Stimulated activated CD4-positive, alpha-beta T cell treated with anti-CD3 and anti-CD28 coated beads, TNF-alpha, amount 100 ng/mL, for 1 hour (primary cell): ENCODE measurements around the gene ZNF568.

ENCODE experiments used
- DNase-seq, 3 donors: peaks; one replicate each; pipeline ENCODE4 v3.0.0-alpha.2; 2020; ENCODE audit warnings: low read depth in 3 of 3, low spot score in 1 of 3

The ZNF568 gene

DNA sequence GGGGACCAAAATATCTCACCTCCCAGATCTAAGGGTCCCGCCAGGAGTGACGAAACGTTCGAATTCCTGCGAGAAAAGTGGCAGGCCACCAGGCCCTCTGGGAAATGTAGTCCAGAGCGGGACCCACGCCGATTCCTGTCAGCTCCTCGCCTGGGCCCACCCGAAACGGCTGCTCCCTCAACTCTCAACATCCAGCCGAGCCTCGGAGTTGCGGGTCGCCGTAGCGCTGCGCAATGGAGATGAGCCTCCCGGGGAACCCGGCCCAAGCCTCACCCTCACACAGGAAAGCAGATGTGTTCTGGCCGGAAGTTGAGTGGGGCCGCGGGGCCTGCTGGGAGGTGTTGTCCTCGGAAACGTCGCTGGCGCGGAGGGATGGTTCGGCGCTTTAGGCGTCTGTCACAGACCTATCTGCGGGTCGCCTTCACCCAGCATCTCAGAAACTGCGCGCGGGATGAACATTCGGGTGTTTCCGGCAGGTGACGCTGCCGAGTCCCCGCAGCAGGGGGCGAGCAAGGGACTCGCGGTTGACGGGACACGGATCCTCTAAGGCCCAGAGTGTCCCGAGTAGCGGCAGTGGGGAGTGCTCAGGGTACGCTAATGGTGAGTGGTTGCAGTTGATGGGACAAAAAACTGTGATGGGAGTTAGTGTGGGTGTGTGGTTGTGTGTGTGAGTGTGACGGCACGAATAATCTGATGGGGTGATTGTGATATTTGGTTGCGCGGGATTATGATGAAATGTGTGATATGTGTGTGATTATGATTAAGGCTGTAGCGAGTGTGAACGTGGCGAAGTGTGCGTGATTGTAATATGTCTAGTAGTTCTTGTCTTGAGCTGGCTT, at the start of gene ZNF568, which contains the start of gene ZNF829:
Gene ZNF568, plus strand, starts transcription at position 341 of the 839 bp plus-strand sequence. CDS start 6,439 bp downstream, outside the sequence.
Gene ZNF829, minus strand, starts transcription at position 300 of the 839 bp plus-strand sequence. CDS start 1,124 bp downstream, outside the sequence.
- peak; percentile 70 to 79 (median 78) for DNase-seq

DNA sequence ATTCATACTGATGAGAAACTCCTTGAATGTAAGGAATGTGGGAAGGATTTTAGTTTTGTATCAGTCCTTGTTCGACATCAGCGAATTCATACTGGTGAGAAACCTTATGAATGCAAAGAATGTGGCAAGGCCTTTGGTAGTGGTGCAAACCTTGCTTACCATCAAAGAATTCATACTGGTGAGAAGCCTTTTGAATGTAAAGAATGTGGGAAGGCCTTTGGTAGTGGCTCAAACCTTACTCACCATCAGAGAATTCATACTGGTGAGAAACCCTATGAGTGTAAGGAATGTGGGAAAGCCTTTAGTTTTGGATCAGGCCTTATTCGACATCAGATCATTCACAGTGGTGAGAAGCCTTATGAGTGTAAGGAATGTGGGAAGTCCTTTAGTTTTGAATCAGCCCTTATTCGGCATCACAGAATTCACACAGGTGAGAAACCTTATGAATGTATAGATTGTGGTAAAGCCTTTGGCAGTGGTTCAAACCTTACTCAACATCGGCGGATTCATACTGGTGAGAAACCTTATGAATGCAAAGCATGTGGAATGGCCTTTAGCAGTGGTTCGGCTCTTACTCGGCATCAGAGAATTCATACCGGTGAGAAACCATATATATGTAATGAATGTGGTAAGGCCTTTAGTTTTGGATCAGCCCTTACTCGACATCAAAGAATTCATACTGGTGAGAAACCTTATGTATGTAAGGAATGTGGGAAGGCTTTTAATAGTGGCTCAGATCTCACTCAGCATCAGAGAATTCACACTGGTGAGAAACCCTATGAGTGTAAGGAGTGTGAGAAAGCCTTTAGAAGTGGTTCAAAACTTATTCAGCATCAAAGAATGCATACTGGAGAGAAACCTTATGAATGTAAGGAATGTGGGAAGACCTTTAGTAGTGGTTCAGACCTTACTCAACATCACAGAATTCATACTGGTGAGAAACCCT, 38.9 kb upstream of the ZNF568 start:
- no peak for DNase-seq

DNA sequence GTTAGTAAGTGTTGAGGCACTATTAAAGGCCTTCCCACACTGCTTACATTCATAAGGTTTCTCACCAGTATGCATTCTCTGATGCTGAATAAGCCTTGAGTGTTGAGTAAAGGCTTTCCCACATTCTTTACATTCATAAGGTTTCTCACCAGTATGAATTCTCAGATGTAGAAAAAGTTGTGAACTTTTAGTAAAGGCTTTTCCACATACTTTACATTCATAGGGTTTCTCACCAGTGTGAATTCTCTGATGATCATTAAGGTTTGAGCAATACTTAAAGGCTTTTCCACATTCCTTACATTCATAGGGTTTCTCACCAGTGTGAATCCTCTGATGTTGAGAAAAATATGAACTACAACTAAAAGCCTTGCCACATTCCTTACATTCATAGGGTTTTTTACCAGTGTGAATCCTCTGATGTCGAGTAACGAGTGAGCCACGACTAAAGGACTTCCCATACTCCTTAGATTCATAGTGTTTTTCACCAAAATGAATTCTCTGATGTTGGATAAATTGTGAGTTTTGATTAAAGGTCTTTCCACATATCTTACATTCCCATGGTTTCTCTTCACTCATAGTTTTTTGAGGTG, 24.3 kb upstream of the ZNF568 start:
- DNase-seq = no peak

DNA sequence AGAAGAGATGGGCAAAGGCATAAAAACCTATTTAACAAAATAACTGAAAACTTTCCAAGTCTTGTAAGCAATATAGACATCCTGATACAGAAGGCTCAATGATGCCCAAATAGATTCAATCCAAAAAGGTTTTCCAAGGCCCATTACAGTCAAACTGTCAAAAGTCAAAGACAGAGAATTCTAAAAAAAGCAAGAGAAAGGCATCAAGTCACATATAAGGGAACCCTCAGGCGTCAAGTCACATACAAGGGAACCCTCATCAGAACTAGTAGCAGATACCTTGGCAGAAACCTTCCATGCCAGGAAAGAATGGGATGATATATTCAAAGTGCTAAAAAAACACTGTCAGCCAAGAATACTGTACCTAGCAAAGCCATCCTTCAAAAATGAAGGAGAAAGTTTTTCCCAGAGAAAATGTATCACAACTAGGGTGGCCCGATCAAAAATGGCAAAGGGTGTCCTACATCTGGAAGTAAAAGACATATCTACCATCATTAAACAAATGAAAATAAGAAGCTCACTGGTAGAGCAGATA, 21.2 kb upstream of the ZNF568 start:
- no peak for DNase-seq

DNA sequence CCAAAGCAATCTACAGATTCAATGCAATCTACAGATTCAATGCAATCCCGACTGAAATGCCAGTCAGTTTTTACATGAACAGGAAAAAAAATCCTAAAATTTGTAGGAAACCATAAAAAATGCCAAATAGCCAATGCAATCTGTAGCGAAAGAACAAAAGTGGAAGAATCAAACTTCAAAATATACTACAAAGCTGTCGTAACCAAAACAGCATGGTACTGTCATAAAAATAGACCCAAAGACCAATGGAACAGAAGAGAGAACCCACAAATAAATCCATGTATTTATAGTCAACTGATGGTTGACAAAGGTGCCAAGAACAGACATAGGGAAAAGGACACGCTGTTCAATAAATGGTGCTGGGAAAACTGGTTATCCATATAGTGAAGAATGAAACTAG, 17.7 kb upstream of the ZNF568 start:
- no peak for DNase-seq

DNA sequence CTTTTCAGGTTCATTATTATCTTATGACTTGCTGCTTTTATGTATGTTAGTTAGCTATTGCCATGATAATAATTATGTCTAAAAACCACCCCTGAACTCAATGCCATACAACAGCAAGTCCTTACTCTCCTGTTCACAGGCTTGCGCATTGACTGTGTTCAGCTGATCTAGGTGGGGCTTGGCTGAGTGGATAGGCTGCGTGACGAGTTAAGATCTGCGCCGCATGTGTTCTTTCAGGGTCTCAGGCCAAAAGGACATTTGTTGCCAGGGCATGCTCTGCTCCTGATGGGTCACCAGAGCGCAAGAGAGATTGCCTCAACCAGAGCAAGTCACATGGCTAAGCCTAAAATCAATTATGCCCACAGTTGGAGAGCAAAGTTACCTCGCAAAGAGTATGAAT, 859 bp downstream of the ZNF568 start:
- DNase-seq = no peak

DNA sequence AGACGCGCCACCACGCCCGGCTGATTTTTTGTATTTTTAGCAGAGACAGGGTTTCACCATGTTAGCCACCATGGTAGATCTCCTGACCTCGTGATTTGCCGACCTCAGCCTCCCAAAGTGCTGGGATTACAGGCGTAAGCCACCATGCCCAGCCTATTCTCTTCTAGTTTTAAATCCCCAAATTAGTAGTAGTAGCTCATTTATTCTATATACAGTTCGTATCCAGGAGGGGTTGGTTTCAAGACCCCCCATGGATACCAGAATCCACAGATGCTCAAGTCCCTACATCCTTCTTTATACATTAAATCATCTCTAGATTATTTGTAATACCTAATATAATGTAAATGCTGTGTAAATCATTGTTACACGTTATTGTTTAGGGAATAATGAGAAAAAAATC, 2.0 kb downstream of the ZNF568 start:
- no peak for DNase-seq

DNA sequence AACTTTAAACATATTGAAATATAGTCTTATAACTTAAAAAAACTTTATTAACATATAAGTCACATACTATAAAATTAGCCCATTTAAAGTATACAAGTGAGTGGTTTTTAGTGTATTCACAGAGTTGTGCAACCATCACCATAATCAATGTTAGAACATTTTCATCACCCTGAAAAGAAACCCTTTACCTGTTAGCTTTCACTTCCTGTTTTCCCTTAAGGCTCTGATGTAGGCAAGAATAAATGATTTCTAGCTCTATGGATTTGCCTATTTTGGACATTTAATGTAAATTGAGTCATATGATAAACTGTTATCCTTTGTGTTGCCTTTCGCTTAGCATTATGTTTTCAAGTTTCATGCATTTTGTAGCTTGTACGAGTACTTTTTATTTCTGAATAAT, 15.6 kb downstream of the ZNF568 start:
- no peak for DNase-seq

DNA sequence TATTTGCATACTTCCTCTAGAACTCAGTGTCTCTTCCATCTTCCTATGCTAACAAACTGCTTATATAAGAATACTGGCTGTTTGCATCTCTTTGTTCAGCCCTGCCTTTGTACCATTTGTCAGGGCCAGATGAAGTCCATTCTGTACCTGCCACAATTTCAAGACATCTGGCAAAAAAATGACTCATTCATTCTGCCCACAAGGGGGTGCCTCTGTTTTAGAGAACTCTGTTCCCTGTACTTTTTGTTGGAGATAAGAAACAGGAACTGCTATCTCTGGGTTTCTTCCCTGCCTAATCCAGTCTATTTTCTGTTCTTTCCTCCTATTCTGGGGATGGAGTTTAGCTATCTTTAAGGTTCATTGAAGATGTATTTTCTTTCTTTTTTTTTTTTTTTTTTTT, 23.0 kb downstream of the ZNF568 start:
- DNase-seq = no peak

DNA sequence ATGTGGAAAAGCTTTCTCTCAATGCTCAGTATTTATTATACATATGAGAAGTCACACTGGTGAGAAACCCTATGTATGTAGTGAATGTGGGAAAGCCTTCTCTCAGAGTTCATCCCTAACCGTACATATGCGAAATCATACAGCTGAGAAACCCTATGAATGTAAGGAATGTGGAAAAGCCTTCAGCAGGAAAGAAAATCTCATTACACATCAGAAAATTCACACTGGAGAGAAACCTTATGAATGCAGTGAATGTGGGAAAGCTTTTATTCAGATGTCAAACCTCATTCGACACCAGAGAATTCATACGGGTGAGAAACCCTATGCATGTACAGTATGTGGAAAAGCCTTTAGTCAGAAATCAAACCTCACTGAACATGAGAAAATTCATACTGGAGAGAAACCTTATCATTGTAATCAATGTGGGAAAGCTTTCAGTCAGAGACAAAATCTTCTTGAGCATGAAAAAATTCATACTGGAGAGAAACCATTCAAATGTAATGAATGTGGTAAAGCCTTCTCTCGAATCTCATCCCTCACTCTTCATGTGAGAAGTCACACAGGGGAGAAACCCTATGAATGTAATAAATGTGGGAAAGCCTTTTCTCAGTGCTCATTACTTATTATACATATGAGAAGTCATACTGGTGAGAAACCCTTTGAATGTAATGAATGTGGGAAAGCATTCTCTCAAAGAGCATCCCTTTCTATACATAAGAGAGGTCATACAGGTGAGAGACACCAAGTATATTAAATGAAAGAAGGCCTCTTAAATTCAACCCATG, 34.4 kb downstream of the ZNF568 start:
- no peak for DNase-seq

DNA sequence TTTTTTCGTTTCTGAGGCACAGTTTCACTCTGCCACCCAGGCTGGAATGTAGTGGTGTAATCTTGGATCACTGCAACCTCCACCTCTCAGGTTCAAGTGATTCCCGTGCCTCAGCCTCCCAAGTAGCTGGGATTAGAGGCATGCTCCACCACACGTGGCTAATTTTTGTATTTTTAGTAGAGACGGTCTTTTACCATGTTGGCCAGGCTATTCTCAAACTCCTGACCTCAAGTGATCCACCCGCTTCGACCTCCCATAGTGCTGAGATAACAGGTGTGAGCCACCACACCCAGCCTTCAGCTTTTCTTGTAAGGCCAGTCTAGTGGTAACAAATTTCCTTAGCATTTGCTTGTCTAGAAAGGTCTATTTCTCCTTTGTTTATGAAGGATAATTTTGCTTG, 46.2 kb downstream of the ZNF568 start:
- DNase-seq = no peak

DNA sequence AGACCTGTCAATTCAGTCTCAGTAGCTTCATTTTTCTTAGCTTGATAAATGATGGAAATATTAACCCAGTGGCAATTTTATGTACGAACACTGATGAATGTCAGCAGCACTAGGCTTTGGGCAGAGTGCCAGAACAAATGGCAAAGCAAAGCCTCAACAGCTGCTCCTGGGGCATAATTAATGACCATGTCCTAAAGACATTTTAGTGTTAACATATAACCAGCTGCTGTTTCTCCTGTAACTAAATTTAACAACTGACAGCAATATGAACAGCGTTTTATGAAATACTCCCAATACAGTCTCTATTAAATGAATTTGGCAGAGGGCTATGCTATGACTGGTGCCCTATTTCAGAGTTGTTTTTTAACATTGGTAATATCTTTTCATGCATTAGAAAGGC, 47.1 kb downstream of the ZNF568 start:
- no peak for DNase-seq

DNA sequence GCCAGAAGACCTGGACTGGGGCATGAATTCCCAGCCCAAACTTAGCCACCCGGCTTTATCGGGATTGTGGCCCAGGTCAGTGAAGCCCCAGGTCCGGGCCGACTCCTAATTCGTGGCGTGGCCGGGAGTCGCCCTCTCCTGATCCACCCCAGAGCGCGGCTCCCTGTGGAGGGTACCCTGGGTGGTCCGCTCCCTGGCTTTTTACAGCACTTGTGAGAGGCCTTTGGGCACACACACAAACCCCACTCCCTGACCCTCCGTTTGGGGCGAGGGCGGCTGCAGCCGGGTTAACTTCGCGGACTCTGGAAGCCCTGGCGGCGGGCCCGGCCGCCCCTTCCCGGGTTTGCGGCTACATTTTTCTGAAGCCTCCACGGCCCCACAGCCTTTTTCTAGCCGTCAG, 56.4 kb downstream of the ZNF568 start:
- DNase-seq = no peak

DNA sequence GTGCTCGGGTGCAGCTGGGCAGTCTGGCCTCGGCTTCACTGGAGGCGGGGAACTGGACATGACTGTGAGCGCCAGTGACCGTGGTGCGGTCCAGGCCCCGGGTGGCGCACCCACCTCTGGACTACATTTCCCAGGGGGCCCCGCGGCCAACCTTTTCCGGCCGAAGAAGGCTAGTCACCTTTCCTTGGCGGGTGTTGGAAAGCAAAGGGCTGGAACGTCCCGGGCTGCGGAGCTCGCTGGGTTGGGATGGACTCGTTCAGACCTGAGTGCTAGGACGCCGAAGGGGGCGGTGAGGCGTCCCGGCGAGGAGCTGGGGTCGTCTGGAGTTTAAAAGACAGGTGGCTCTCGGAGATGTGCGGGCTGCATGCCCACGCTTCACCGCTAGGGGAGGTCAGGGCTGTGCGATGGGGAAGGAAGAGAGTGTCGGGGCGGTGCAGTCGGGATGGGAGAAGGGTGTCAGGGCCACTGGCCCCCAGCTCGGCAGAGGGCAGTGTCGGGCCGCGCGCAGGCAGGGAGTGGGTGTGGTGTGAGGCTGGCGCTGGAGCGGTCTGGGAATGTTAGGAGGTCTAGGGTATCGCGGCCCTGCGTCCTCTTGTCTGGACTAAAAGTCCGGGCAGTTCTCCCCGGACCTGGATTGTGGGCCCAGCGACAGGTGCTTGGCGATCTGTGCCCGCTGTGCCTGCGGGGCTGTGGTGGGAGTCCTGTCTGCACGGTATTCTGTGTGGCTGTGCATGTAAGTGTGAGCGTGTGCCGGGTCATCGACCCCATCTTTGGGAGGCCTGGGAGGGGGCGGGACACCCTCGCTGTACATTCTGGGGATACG, 57.1 kb downstream of the ZNF568 start:
- DNase-seq = peak; percentile 34 to 69 (median 37)

DNA sequence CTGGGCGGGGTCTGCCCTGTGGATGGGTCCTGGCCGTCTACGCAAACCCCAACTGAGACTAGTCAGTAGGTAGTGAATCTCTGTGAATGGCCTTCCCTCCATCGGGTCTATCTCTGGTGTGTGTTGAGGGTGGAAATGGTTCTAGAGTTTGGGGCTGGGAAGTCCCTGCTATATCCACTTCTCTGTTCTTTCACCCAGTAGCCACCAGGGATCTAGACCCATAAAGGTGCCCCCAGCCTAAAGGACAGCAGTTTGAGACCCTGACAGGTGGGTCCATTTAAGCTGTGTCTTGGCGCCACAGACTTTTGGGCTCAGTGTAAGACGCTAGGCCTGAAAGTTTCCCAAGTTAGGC, 57.7 kb downstream of the ZNF568 start:
- DNase-seq = no peak

DNA sequence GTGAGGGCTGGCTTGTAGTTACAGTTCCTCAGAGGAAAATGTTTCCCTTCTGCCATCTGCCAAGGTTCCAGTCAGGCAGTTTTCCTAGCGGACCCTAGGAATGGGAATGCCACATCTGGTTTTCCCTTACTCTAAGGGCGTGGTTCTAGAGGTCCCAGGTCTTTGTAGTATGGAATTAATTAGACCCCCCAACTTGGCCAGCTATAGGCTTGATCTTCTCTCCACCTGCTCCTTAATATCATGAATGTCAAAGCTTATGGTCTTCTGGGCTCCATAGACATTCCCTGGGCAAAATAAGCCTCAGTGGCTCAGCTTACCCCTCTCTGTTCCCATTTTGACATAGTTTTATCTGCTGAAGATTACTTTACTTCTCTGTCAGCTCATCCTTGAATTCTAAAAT, 70.0 kb downstream of the ZNF568 start:
- DNase-seq = no peak

DNA sequence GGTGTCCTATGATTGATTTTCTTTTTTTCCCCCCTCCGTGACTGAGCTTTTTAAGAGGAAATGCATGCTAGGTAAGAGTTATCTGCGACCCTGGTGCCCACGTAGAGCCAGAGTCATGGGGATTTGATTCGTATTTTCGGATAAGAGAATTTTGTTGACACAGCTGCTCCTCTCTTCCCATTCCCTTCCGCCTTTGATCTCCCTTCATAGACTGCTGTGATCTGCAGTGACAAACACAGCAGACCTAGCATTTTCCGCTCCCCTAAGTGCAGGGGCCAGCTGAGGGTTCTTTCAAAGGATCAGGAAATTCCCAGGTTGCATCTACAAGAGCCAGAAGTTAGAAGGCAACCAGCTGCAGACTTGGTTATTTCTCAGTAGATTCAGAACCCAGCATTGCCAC, 70.5 kb downstream of the ZNF568 start:
- DNase-seq = no peak

DNA sequence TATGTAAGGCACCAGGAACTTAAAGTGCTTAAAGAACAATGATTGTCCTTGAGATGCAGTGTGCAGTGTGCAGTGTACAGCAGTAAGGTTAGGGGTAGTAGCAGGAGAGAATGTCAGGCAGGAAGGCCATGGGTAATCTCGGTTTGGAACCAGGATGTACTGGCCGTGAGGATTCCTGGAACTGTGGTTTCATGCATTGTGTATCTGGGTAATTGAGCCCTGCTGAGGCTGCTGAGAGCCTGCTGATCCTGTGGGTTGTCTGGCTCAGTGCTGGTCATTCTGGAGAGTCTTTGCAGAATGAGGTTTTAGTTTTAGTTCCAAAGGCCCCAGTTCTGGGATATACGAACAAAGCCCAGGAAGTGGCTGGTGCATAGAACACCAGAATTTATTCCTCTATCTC, 71.0 kb downstream of the ZNF568 start:
- no peak for DNase-seq

DNA sequence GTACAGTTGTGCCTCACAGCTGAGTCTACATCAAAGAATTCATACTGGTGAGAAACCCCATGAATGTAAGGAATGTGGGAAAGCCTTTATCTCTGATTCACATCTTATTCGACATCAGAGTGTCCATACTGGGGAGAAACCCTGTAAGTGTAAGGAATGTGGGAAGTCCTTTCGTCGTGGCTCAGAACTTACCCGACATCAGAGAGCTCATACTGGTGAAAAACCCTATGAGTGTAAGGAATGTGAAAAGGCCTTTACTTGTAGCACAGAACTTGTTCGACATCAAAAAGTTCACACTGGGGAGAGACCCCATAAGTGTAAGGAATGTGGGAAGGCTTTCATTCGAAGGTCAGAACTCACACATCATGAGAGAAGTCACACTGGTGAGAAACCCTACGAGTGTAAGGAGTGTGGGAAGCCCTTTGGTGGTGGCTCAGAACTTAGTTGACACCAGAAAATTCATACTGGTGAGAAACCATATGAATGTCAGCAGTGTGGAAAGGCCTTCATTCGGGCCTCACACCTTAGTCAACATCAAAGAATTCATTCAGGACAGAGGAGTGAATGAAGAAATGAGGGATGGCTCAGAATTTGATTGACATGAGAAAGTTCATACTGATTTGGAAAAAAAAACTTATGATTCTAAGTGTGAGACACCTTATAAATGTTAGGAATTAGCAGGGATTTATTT, 81.2 kb downstream of the ZNF568 start:
- no peak for DNase-seq
